ENCODE data around the gene JPT1.
"Not testable (repeated sequence)": the region's sequence is repeated elsewhere in the genome, so short reads cannot be mapped to it uniquely, and the experiment has no call there.

JPT1 gene

DNA sequence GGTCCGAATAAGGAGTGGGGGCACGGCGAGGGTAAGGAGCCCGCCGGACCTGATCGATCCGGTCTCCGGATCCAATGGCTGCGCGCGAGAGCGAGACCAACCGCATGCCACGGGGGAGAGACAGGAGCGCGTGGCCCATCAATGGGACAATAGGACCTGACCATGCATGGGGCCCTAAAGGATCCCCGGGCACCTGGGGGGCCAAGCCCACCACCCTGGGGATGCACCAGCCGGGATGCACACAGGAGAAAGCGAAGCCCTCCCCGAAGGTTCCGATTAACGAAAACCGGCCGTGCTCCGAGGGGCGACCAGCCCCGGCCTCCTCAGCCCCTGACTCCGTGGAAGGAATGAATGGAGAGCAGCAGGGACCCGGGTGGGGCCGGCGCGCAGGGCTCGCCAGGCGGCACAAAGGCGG is 525 bp downstream of the JPT1 start:
- DNase-seq = no peak

DNA sequence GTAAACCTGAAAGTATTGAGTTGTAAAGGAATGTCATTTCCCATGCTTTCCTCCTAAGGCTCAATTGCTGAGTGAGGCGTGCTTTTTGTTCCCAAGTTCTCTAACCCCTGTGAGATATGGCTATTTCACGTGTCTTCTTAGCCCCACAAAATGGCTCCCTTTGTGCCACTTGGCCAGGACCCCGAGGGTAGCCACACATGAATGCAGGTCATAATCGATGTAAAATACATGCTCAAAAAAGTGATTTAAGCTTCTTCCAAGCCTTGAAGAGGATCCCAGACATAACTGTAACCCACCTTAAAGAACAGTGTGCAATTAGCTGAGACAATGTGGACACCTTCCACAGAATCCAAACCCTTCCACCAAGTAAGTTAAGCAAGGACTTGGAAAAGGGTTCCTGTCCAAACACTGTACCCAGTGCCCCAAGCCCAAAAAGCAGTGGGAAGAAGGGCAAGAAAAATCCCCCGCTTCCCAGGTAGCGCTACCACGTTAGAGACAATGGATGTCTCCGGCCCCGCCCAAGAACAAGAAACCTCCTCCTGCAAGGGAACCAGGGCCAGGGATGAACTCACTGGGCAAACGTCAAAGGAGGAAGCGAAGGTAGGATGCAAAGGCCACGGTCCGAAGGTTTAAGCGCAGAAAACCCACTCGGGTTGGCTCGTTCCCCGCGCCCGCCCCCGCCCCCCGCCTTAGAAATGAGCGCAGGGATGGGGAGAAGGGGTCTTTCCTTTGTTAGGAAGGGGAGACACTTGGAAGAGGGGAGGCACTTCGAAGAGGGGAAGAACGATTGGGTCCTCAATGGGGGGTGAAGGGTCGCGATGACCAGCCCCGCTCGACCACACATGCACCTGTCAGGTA is 1.2 kb downstream of the JPT1 start:
- no peak for DNase-seq

DNA sequence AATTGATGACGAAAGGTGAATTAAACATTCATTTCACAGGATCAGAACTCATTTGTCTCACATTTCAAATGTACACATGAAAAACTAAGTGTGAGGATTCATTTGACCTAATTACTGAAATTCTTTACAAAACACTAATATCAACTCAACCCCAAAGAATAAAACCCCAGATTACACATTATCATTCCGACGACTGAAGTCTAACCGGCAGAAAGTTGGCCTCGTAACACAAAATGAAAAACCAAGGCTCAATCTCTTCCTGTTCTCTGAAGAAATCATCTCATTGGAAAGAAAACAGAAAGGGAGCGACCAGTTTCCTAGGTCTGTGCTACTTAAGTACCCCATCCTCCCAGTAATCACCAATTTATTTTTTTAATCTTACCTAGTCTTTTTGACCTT is 1.8 kb downstream of the JPT1 start:
- no peak for DNase-seq

DNA sequence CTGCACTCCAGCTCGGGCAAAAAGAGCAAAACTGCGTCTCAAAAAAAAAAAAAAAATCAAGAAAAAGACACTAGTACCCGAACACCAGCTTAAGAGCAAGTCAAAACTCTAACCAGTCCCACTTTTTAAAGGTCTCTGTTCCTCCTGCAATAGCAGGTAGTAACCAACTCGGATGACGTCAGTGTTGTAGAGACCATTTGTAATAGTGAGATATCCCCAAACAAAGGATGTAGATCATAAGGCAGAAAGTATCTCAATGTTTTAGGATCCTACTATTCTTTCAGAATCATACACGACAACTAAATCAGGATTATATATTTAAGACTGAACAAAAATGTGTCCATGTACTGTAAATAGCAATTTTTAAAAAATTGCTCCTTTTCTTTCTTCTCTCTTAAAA is 2.4 kb downstream of the JPT1 start:
- DNase-seq = no peak

DNA sequence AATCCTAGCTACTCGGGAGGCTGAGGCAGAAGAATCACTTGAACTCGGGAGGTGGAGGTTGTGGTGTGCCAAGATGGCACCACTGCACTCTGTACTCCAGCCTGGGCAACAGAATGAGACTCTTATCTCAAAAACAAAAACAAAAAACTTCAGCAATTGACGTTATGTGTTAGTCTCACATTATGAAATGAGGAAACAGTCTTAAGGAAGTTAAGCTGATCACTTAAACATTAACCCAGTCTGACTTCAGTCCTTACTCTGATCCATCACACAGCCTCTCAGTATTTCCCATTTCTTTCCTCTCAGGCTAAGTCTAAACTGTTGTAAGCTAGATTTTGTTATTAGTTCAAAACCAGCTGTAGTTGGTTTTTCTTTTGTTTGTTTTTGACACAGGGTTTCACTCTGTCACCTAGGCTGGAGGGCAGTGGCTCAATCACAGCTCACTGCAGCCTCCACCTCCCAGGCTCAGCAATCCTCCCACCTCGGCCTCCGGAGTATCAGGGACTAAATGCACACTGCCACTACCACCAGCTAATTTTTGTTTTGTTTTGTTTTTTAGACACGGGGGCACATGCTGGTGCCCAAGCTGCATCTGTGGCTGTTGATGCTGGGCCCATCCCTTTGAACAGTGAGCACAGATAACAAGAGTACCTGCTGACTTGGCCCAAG is 6.3 kb downstream of the JPT1 start:
- no peak for DNase-seq

DNA sequence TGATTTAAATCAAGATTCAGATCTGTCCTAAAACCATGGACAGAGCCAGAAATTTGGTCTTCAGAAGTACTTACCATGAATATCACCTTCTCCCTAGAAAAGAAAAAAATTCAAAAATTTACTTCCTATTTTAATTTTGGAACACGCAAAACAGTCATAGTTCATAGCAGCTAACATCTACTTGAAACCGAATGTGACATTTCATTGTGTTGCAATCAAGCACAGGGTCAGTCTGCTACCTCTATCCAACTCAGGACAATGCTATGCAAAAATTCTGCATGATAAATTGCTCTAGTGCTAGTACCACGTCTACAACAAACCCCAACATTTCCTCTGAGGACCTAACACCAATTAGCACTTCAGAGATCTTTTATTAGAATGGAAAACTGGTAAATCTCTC is 7.7 kb downstream of the JPT1 start:
- DNase-seq = no peak

DNA sequence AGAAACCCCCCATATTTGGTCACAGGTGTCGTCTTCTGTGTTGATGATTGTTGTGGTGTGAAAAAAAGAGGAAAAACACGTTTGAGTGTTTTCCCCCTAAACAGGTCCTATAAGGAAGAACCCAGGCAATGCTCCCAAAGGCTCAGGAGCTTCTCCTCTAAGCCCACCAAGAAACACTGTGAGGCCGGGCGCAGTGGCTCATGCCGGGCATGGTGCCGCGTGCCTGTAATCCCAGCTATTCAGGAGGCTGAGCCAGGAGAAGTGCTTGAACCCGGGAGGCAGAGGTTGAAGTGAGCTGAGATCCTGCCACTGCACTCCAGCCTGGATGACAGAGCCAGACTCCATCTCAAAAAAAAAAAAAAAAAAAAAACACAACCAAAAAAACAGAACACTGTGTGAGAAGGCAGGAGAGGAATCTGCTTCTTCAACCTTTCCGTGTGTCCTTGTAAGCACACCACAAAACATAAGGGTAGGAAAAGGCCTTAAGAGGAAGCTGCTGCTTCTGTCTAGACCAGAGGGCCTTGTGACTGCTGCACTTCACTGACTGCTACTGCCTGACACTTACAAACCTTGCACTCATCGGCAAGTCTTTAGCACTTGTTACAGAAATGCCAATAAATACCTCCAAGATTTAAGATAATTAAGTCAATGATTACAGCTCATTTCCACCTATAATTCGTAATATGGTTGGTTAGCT is 9.3 kb downstream of the JPT1 start:
- no peak for DNase-seq

DNA sequence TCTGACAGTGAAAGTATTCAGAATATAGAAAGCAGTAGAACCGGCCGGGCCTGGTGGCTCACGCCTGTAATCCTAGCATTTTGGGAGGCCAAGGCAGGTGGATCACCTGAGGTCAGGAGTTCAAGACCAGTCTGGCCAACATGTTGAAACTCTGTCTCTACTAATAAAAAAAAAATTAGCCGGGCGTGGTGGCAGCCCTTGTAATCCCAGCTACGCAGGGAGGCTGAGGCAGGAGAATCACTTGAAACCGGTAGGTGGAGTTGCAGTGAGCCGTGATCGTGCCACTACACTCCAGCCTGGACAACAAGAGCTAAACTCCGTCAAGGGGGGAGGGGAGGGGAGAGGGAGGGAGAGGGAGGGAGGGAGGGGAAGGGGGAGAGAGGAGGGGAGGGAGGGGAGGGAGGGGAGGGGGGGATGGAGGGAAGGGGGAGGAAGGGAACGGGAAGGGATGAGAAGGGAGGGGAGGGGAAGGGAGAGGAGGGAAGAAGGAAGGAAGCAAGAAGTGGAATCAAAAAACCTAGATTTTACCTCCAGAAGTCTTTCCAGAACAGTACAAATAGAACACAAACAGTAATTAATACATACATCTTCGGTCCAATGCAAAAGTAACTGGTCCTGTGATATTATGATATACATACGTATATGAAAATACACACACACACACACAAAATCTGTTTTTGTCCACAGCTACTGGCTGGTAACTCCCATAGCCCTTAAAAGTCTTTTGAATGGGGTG is 11.9 kb downstream of the JPT1 start:
- DNase-seq = no peak

DNA sequence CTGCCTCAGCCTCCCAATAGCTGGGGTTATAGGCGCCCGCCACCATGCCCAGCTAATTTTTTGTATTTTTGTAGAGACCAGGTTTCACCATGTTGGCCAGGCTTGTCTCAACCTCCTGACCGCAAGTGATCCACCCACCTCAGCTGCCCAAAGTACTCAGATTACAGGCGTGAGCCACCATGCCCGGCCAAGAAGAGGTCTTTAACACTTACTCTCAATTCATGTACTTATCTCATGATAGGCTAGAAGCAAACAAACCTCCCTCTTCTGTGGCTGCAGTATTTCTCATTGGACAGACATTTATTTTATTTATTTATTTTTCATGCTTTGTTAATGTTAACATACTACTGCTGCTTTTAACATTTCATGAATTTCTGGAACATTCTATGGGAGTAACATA is 15.8 kb downstream of the JPT1 start:
- DNase-seq = no peak

DNA sequence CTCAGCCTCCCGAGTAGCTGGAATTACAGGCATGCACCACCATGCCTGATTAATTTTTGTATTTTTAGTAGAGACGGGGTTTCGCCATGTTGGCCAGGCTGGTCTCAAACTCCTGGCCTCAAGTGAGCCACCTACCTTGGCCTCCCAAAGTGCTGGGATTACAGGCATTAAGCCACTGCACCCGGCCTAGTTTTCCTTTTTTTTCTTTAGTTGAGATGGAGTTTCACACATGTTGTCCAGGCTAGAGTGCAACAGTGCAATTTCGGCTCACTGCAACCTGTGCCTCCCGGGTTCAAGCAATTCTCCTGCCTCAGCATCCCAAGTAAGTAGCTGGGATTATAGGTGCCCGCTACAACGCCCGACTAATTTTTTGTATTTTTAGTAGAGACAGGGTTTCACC is 16.6 kb downstream of the JPT1 start:
- not testable (repeated sequence) for DNase-seq

DNA sequence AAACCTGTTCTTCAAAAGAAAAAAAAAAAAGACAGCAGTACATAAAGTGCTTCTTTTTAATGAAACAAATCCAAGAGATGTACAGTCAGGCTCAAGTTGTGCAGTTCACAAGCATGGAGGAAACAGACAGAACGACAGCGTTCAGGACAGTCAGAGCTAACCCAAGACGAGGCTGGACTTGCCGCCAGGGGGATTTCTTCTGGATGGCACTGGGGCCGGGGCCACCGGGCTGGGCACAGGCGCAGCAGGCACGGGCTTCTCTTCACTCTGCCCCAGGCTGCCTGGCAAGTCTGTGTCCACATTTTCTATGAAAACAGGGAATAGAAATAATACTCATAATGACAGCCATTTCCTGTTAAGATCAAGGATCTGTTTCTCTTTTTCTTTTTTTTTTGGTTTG is 18.4 kb downstream of the JPT1 start:
- no peak for DNase-seq

DNA sequence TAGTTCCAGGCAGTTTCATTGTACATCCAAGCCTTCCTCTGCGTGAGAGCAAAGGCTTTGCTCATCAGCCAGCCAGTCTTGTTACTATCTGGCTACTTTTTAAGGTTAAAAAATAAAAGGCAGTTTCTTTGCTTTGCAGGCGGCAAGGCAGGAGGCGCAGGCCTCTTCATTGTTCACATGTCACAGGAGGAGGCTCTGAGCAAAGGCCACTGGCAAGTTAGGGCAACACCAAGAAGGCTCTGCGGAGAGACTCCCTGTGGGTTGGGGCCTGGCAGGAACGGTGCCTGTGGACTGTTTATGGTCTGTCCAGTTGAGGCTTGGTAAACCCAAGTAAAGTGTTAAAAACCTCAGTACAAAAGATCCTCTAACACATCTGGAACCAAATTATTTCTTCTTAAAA is 18.9 kb downstream of the JPT1 start:
- no peak for DNase-seq

DNA sequence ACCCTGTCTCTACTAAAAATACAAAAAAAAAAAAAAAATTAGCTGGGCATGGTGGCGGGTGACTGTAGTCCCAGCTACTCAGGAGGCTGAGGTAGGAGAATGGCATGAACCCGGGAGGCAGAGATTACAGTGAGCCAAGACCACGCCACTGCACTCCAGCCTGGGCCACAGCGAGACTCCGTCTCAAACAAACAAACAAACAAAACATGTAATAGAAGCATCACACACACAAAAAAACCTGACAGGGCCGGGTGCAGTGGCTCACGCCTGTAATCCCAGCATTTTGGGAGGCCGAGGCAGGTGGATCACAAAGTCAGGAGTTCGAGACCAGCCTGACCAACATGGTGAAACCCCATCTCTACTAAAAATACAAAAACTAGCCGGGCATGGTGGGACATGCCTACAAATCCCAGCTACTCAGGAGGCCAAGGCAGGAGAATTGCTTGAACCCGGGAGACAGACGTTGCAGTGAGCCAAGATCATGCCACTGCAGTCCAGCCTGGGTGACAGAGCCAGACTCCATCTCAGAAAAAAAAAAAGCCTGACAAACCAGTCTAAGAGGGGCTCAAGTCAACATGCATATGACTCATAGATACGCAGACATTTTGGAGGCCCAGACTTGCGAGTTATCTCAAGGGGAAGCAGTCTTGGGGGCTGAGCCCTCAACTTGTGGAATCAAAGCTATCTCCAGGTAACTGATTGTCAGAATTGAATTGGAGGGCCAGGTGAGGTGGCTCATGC is 20.5 kb downstream of the JPT1 start:
- not testable (repeated sequence) for DNase-seq

DNA sequence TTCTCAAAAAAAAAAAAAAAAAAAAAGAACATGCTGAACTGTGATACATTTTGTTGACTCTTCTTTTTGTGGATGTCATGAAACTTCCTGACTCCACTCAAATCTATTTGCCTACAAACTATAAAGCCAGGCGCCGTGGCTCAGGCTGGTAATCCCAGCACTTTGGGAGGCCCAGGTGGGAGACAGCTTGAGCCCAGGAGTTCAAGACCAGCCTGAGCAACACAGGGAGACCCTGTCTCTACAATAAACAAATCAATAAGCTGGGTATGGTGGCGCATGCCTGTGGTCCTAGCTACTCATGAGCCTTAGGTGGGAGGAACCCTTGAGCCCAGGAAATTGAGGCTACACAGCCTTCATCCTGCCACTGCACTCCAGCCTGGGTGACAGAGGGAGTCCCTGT is 21.3 kb downstream of the JPT1 start:
- DNase-seq = no peak

DNA sequence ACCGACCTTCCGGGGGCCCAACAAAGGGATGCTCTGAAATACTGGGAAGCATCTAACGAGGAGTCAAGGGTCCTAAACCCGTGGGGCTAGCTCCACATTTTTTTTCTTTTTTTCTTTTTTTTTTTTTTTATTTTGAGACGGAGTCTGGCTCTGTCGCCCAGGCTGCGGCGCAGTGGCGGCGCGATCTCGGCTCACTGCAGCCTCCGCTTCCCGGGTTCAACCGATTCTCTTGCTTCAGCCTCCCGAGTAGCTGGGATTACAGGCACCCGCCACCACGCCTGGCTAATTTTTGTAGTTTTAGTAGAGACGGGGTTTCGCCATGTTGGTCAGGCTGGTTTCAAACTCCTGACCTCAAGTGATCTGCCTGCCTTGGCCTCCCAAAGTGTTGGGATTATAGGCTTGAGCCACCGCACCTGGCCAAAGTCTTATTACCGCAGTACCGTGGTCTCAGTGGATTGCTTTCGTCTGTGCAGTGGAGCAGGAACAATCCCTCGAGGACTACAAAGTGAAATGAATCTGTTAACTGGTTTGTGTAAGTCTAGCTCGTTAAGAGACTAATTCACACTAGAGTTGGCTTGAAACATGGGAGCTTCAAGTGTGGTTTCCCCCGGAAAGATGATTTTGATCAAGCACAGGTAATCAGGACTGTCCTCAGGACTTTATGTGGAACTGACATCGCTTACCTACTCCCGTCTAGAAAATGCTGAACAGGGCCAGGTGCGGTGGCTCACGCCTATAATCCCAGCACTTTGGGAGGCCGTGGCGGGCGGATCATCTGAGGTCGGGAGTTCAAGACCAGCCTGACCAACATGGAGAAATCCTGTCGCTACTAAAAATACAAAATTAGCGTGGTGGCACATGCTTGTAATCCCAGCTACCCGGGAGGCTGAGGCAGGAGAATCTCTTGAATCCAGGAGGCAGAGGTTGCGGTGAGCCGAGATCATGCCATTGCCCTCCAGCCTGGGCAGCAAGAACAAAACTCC is 22.0 kb downstream of the JPT1 start:
- not testable (repeated sequence) for DNase-seq

DNA sequence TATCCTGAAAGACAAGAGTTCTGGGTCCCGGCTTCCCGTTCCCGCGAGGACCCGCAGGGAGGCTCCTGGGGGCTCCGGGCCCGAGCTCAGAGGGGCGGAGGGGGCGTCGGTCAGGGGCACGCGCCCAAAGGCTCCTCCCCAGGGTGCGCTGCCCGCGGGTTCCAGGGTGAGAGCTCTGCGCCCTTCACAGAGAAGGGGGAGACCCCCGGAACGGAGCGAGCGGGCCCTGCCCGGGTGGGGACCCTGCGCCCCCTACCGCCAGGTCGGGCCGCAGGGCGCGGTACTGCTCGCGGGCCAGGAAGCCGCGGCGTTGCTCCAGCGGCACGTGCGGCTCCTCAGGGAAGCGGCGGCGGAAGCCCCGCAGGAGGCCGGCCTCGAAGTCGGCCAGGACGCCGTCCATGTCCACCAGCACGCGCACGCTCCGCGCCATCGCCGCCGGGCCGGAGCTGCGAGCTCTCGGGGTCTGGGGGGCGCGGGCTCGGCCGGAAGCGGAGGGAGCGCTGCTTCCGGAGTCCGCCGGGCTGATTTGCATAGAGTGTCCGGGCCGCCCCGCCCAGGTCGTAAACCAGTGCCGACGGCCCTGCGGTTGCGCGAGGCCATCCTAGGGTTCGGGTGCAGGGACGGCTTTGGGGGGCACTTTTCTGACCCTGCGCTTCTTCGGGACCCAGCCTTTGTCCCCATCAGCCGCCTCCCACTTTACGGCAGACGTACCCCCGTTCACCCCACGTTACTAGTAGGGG is 22.9 kb downstream of the JPT1 start, which contains the start of gene NT5C:
TSS of gene NT5C (minus strand) at position 465 of the 740 bp plus-strand sequence. CDS start at position 430, 35 bp downstream.
- DNase-seq = no peak

DNA sequence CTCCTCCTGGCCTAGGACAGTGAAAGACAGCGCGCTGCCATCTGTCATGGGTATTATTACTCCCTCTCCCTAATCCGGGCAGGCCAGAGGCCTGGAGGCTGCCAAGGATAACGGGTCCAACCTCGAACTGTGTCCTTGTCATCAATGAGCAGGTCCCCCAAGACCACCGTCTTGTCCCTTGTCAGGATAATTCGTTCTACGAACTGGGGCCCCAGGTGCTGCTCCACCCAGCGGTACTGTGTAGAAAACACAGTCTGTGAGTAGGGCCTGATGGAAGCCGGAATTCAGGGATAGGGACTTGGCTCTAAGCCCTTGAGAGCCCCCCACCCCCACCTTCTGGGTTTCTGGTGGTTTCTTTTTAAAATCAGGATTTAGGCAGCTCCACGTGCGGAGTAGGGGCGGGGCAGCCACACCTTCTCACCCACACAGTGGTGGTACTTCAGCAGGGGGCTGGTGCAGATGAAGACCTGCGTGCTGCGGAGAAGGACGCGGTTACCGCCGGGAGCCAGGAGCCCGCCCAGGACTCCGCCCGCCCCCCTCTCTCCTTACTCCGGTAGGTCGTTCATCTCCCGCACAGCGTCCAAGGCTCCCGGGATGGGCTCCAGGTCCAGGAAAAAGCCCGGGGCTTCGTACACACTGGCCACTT is 23.6 kb downstream of the JPT1 start:
- DNase-seq = no peak

DNA sequence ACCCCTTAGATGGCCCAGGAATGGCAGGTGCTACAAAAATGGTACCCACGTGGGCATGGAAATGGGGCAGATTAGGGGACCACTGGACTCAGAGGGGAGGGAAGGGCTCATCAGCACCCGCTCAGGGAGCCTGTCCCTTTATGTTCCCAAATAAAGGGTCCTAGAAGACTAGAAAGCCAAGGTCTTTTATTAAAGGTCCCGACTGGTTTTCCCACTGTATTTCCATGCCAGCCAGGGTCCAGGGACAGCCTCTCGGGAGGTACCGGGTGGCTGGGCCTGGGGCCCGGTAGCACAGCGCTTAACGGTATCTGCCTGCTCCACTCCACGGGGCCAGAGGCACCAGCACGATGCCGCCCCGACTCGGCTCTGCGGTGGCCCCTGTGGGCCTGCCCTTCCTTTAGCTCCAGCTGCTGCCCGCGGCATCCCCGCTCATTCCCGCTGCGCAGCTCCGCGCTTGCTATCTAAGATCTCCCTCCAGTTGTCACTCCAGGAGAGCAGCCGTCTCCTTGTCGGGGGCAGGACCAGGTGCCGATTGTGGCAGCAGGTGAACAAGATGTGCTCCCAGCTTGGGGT is 24.2 kb downstream of the JPT1 start:
- DNase-seq = no peak

DNA sequence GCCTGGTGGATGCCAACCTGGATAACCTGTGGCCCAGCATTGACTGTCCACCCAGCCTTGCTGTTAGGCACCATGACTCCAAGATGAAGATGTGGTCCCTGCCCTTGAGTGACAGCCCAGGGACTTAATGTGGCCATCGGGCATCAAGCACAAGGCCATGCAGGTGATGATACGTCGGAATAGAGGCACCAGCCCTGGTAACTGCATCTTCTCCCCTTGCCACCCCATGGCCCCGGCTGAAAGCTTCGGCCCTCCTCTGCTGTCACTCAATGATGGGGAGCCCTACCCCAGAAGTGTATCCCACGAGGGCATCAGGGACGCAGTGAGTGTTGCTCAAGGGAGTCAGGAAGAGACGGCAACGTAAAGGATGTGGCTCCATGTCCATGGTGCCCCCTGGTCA is 24.7 kb downstream of the JPT1 start:
- DNase-seq = no peak

Measured in NCI-H187 treated with DMSO at 0.1 percent for 48 hours (cell line).